Kidney (tissue), 14 donors: Measurements from ENCODE around the gene TCN2. TPM values are rescaled to one million over a fixed set of nuclear protein-coding genes. Genes with fewer than 3 reads are reported as not detected.

Source experiments
- DNase-seq, 5 donors: peaks; one replicate each; pipeline ENCODE4 v3.0.0-alpha.2; 2013 to 2020
- FAIRE-seq: peaks from 2 replicates; lab custom pipeline; 2012; peaks lifted over from hg19 to GRCh38; lab: Jason Lieb, UNC
- H3K27ac ChIP-seq, 2 donors: one replicate each; pipeline ENCODE4 v1.7.0; 2013; ENCODE audit warnings: low read depth in 2 of 2, low read length in 2 of 2, inconsistent platforms in 1 of 2
- H3K27me3 ChIP-seq: one replicate; pipeline ENCODE4 v1.7.1; 2013; ENCODE audit warnings: low read length, inconsistent platforms; ENCODE audit not compliant: control insufficient read depth, insufficient read depth
- H3K36me3 ChIP-seq, 3 donors: one replicate each; pipeline versions ENCODE4 v1.7.0 to v1.7.1; 2013; ENCODE audit warnings: low read length in 3 of 3, control low read depth in 1 of 3, inconsistent platforms in 1 of 3; ENCODE audit not compliant: insufficient read depth in 3 of 3, control insufficient read depth in 2 of 3
- H3K4me1 ChIP-seq, 3 donors: one replicate each; pipeline versions ENCODE4 v1.7.0 to v1.7.1; 2013; ENCODE audit warnings: low read length in 3 of 3, inconsistent platforms in 1 of 3, low read depth in 1 of 3; ENCODE audit not compliant: control insufficient read depth in 2 of 3, insufficient read depth in 2 of 3
- H3K4me3 ChIP-seq, 3 donors: one replicate each; pipeline versions ENCODE4 v1.7.0 to v1.8.1; 2013; ENCODE audit warnings: low read length in 3 of 3, control low read depth in 1 of 3, inconsistent platforms in 1 of 3
- H3K9ac ChIP-seq, 3 donors: one replicate each; pipeline versions ENCODE4 v1.7.0 to v1.7.1; 2013; ENCODE audit warnings: low read length in 3 of 3, control low read depth in 1 of 3, inconsistent platforms in 1 of 3
- H3K9me3 ChIP-seq, 3 donors: one replicate each; pipeline versions ENCODE4 v1.7.0 to v1.7.1; 2013; ENCODE audit warnings: low read length in 3 of 3, control low read depth in 1 of 3, inconsistent platforms in 1 of 3; ENCODE audit not compliant: control insufficient read depth in 2 of 3, insufficient read depth in 1 of 3
- CTCF ChIP-seq: IDR thresholded peaks from 3 replicates; pipeline ENCODE4 v1.5.1; 2012; ENCODE audit warnings: mild to moderate bottlenecking, moderate library complexity, borderline replicate concordance; ENCODE audit not compliant: insufficient read depth; ENCODE audit errors: extremely low read depth
- intact Hi-C: fragments of 100-400 bp; cut with DNase I; formaldehyde crosslinking; loops from one replicate; pipeline ENCODE4 v1.11.1; 2022
- polyA plus RNA-seq: library from polyadenylated mRNA; stranded (reverse); fragments of 350-450 nt; fragmentation: Illumina TruSeq; extraction: RNeasy Lipid Tissue Mini Kit (QIAGEN cat#74804); gene quantifications from one replicate; pipeline ENCODE4 v1.2.3, GENCODE V29; 2014; ENCODE audit warnings: low read depth, low replicate concordance; ENCODE audit not compliant: insufficient read depth
- total RNA-seq: library from RNA; stranded (reverse); fragmentation: NEBNext Ultra II Directional; extraction: Animal tissue kit (Norgen Biotek cat#: 25700); gene quantifications from one replicate; pipeline ENCODE4 v1.2.1, GENCODE V29; 2021
- donor health status: control.
- donor health status: control.
- donor health status: control.
- donor health status: control.
- donor health status: control.
- donor health status: DM: yes; HTN: yes; CAD: no.
- donor health status: Normal renal cell carcinoma (clear cell type).

The TCN2 gene
- total and polyA plus RNA-seq, 2 donors from 2014 or later: 71.3 to 174 TPM

GRCh38 chr22:30611197-30611596 lies 4.2 kb downstream of the TCN2 start:
- peaks cover 2 to 21% (median 13%) of the 10 kb centered on the region in 3 donors for H3K36me3 ChIP-seq
- FAIRE-seq: no peak

GRCh38 chr22:30612789-30613188 lies 5.8 kb downstream of the TCN2 start:
- no peak for FAIRE-seq
- intact Hi-C loops: no loop called here
- Histone ChIP-seq H3K27me3 (no peaks in the 10 kb centered on the region), H3K4me1 (peaks cover 0 to 13% (median under 1%) of the 10 kb centered on the region in 3 donors), H3K27ac (no peak overlapping the region), H3K9me3 (no peaks in the 10 kb centered on the region), H3K36me3 (peaks cover 2 to 25% (median 16%) of the 10 kb centered on the region in 3 donors), H3K4me3 (no peak overlapping the region), H3K9ac (no peak overlapping the region)
- TF ChIP-seq CTCF: no peak
- no peak for DNase-seq

More at GRCh38 chr22:30611197-30611596, 4.2 kb downstream of the TCN2 start:
- no peak for TF ChIP-seq CTCF
- no peaks in the 10 kb centered on the region for H3K27me3 ChIP-seq
- DNase-seq: no peak
- no peak overlapping the region for H3K4me3 ChIP-seq
- no peak overlapping the region for H3K27ac ChIP-seq
- H3K9ac ChIP-seq: no peak overlapping the region
- intact Hi-C loops: no loop called here
- no peaks in the 10 kb centered on the region for H3K9me3 ChIP-seq
- peaks cover 3 to 18% (median 7%) of the 10 kb centered on the region in 3 donors for H3K4me1 ChIP-seq

- H3K4me3 ChIP-seq: no peak overlapping the region
- H3K27ac ChIP-seq: no peak overlapping the region
- no peak overlapping the region for H3K9ac ChIP-seq
- FAIRE-seq: no peak
- no peaks in the 10 kb centered on the region for H3K27me3 ChIP-seq
- intact Hi-C loops: no loop called here
- H3K9me3 ChIP-seq: no peaks in the 10 kb centered on the region
- peaks cover 2 to 27% (median 17%) of the 10 kb centered on the region in 3 donors for H3K36me3 ChIP-seq
- H3K4me1 ChIP-seq: peaks cover 0 to 4% (median 0%) of the 10 kb centered on the region in 3 donors
- DNase-seq: no peak
- no peak for TF ChIP-seq CTCF
Observed at GRCh38 chr22:30614268-30614667, 7.3 kb downstream of the TCN2 start.

- no peaks in the 10 kb centered on the region for H3K27me3 ChIP-seq
- H3K36me3 ChIP-seq: peaks cover 2 to 27% (median 17%) of the 10 kb centered on the region in 3 donors
- H3K27ac ChIP-seq: no peak overlapping the region
- H3K4me1 ChIP-seq: no peaks in the 10 kb centered on the region
- TF ChIP-seq CTCF: no peak
- H3K9ac ChIP-seq: no peak overlapping the region
- intact Hi-C loops: no loop called here
- DNase-seq: no peak
- no peaks in the 10 kb centered on the region for H3K9me3 ChIP-seq
- no peak for FAIRE-seq
- H3K4me3 ChIP-seq: no peak overlapping the region
Observed at GRCh38 chr22:30614879-30615278, 7.9 kb downstream of the TCN2 start.
